ENCODE results near the gene BLOC1S4.

The BLOC1S4 gene

GRCh38 chr4:6702761-6703160 lies 13.2 kb upstream of the BLOC1S4 start:
- no peak overlapping the region for H3K4me3 ChIP-seq (ENCODE audit: low read depth in 1 of 2, low read length in 2 of 2)
- H3K27me3 ChIP-seq (ENCODE audit: control insufficient read depth in 1 of 2, insufficient read depth in 2 of 2, low read length in 2 of 2) = no peaks in the 10 kb centered on the region
- H3K36me3 ChIP-seq (ENCODE audit: control insufficient read depth in 1 of 2, insufficient read depth in 2 of 2, low read length in 2 of 2) = peaks cover 4 to 20% of the 10 kb centered on the region in 2 donors

GRCh38 chr4:6703786-6704185 lies 12.2 kb upstream of the BLOC1S4 start:
- no peak overlapping the region for H3K9ac ChIP-seq (ENCODE audit: low read depth in 1 of 2, low read length in 2 of 2)
- H3K27me3 ChIP-seq (ENCODE audit: control insufficient read depth in 1 of 2, insufficient read depth in 2 of 2, low read length in 2 of 2) = no peaks in the 10 kb centered on the region
- H3K4me1 ChIP-seq (ENCODE audit: control insufficient read depth in 1 of 2, insufficient read depth in 2 of 2, low read length in 2 of 2) = peaks cover 19 to 26% of the 10 kb centered on the region in 2 donors
- peaks cover 4 to 20% of the 10 kb centered on the region in 2 donors for H3K36me3 ChIP-seq (ENCODE audit: control insufficient read depth in 1 of 2, insufficient read depth in 2 of 2, low read length in 2 of 2)
- peaks cover 0 to 4% of the 10 kb centered on the region in 2 donors for H3K9me3 ChIP-seq (ENCODE audit: control insufficient read depth in 1 of 2, low read length in 2 of 2)
- H3K4me3 ChIP-seq (ENCODE audit: low read depth in 1 of 2, low read length in 2 of 2) = no peak overlapping the region
- H3K27ac ChIP-seq (ENCODE audit: low read depth, low read length) = no peak overlapping the region

More at GRCh38 chr4:6702761-6703160, 13.2 kb upstream of the BLOC1S4 start:
- Histone ChIP-seq H3K9ac (ENCODE audit: low read depth in 1 of 2, low read length in 2 of 2) (no peak overlapping the region), H3K27ac (ENCODE audit: low read depth, low read length) (no peak overlapping the region), H3K9me3 (ENCODE audit: control insufficient read depth in 1 of 2, low read length in 2 of 2) (peaks cover 0 to 4% of the 10 kb centered on the region in 2 donors), H3K4me1 (ENCODE audit: control insufficient read depth in 1 of 2, insufficient read depth in 2 of 2, low read length in 2 of 2) (peaks cover 10 to 20% of the 10 kb centered on the region in 2 donors)

- Histone ChIP-seq H3K36me3 (ENCODE audit: control insufficient read depth in 1 of 2, insufficient read depth in 2 of 2, low read length in 2 of 2) (peaks cover 4 to 16% of the 10 kb centered on the region in 2 donors), H3K4me3 (ENCODE audit: low read depth in 1 of 2, low read length in 2 of 2) (no peak overlapping the region), H3K9me3 (ENCODE audit: control insufficient read depth in 1 of 2, low read length in 2 of 2) (peaks cover 0 to 4% of the 10 kb centered on the region in 2 donors), H3K27ac (ENCODE audit: low read depth, low read length) (no peak overlapping the region), H3K27me3 (ENCODE audit: control insufficient read depth in 1 of 2, insufficient read depth in 2 of 2, low read length in 2 of 2) (no peaks in the 10 kb centered on the region), H3K9ac (ENCODE audit: low read depth in 1 of 2, low read length in 2 of 2) (no peak overlapping the region), H3K4me1 (ENCODE audit: control insufficient read depth in 1 of 2, insufficient read depth in 2 of 2, low read length in 2 of 2) (peaks cover 25 to 37% of the 10 kb centered on the region in 2 donors)
Measured at GRCh38 chr4:6705646-6706045, 10.3 kb upstream of the BLOC1S4 start.

DNA sequence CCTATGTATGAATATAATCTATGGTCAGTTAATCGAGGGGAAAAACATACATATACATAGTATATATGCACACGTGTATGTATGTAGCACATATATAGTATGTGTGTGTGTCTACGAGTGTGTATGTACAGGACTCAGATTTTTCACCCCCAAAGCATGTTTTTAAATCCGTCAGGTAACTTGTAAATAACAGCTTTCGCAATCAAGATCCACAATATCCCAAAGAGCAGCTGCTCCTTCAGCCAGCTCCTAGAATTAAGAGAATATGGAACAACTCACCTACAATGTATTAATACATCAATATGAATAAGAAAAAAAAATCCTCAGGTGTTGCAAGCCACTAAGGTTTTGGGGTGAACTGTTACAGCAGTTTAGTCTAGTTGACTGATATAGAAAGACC lies 9.8 kb upstream of the BLOC1S4 start:
- no peak overlapping the region for H3K27ac ChIP-seq (ENCODE audit: low read depth, low read length)

GRCh38 chr4:6709230-6710114 lies 6.5 kb upstream of the BLOC1S4 start, which contains the start of gene MRFAP1L1:
Gene MRFAP1L1, minus strand, starts transcription at chr4:6709865. Its CDS starts 236 bp downstream, at chr4:6709629.
- Histone ChIP-seq H3K27ac (ENCODE audit: low read depth, low read length) (peak within 1 kb of the TSS; percentile 71), H3K36me3 (ENCODE audit: control insufficient read depth in 1 of 2, insufficient read depth in 2 of 2, low read length in 2 of 2) (peaks cover 0 to 4% of the 10 kb centered on the region in 2 donors), H3K4me3 (ENCODE audit: low read depth in 1 of 2, low read length in 2 of 2) (peak within 1 kb of the TSS; percentile 88 to 96), H3K4me1 (ENCODE audit: control insufficient read depth in 1 of 2, insufficient read depth in 2 of 2, low read length in 2 of 2) (peaks cover 25 to 37% of the 10 kb centered on the region in 2 donors), H3K9me3 (ENCODE audit: control insufficient read depth in 1 of 2, low read length in 2 of 2) (no peaks in the 10 kb centered on the region), H3K9ac (ENCODE audit: low read depth in 1 of 2, low read length in 2 of 2) (peak within 1 kb of the TSS; percentile 90 to 98), H3K27me3 (ENCODE audit: control insufficient read depth in 1 of 2, insufficient read depth in 2 of 2, low read length in 2 of 2) (no peaks in the 10 kb centered on the region)

More for the DNA sequence above, 9.8 kb upstream of the BLOC1S4 start:
- Histone ChIP-seq H3K27me3 (ENCODE audit: control insufficient read depth in 1 of 2, insufficient read depth in 2 of 2, low read length in 2 of 2) (no peaks in the 10 kb centered on the region), H3K9ac (ENCODE audit: low read depth in 1 of 2, low read length in 2 of 2) (no peak overlapping the region), H3K36me3 (ENCODE audit: control insufficient read depth in 1 of 2, insufficient read depth in 2 of 2, low read length in 2 of 2) (peaks cover 4 to 16% of the 10 kb centered on the region in 2 donors), H3K4me1 (ENCODE audit: control insufficient read depth in 1 of 2, insufficient read depth in 2 of 2, low read length in 2 of 2) (peaks cover 25 to 37% of the 10 kb centered on the region in 2 donors), H3K4me3 (ENCODE audit: low read depth in 1 of 2, low read length in 2 of 2) (no peak overlapping the region), H3K9me3 (ENCODE audit: control insufficient read depth in 1 of 2, low read length in 2 of 2) (peaks cover 0 to 4% of the 10 kb centered on the region in 2 donors)

DNA sequence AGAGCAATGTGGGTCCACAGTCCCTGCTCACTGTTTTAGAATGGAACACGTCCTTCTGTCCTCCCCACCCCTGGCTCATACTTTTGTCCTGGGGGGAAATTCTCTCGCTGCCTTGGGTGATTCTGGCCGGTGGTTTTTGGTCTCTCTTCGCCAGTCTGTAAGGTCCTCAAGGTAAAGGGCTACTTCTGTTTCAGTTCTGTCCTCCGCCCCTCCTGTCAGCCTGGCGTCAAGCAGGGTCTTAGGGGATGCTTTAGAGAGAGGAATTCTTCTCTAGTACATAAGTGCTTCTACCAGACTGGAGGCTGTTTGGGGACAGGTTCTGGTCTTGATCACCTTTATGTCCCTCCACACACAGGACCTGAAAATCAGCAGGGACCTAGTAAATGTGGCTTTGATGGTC lies 5.7 kb upstream of the BLOC1S4 start:
- H3K4me1 ChIP-seq (ENCODE audit: control insufficient read depth in 1 of 2, insufficient read depth in 2 of 2, low read length in 2 of 2) = peaks cover 25 to 37% of the 10 kb centered on the region in 2 donors
- H3K27me3 ChIP-seq (ENCODE audit: control insufficient read depth in 1 of 2, insufficient read depth in 2 of 2, low read length in 2 of 2) = no peaks in the 10 kb centered on the region
- peaks cover 0 to 4% of the 10 kb centered on the region in 2 donors for H3K36me3 ChIP-seq (ENCODE audit: control insufficient read depth in 1 of 2, insufficient read depth in 2 of 2, low read length in 2 of 2)
- H3K9ac ChIP-seq (ENCODE audit: low read depth in 1 of 2, low read length in 2 of 2) = peak overlapping the region; percentile 68 to 85
- no peak overlapping the region for H3K27ac ChIP-seq (ENCODE audit: low read depth, low read length)
- no peaks in the 10 kb centered on the region for H3K9me3 ChIP-seq (ENCODE audit: control insufficient read depth in 1 of 2, low read length in 2 of 2)
- peak overlapping the region; percentile 88 to 96 for H3K4me3 ChIP-seq (ENCODE audit: low read depth in 1 of 2, low read length in 2 of 2)

- H3K36me3 ChIP-seq (ENCODE audit: control insufficient read depth in 1 of 2, insufficient read depth in 2 of 2, low read length in 2 of 2) = peaks cover 0 to 4% of the 10 kb centered on the region in 2 donors
- no peaks in the 10 kb centered on the region for H3K27me3 ChIP-seq (ENCODE audit: control insufficient read depth in 1 of 2, insufficient read depth in 2 of 2, low read length in 2 of 2)
- H3K9ac ChIP-seq (ENCODE audit: low read depth in 1 of 2, low read length in 2 of 2) = no peak overlapping the region
- no peaks in the 10 kb centered on the region for H3K9me3 ChIP-seq (ENCODE audit: control insufficient read depth in 1 of 2, low read length in 2 of 2)
- H3K27ac ChIP-seq (ENCODE audit: low read depth, low read length) = no peak overlapping the region
- H3K4me1 ChIP-seq (ENCODE audit: control insufficient read depth in 1 of 2, insufficient read depth in 2 of 2, low read length in 2 of 2) = peaks cover 25 to 40% of the 10 kb centered on the region in 2 donors
- no peak overlapping the region for H3K4me3 ChIP-seq (ENCODE audit: low read depth in 1 of 2, low read length in 2 of 2)
Measured at GRCh38 chr4:6710996-6711395, 5.0 kb upstream of the BLOC1S4 start.

DNA sequence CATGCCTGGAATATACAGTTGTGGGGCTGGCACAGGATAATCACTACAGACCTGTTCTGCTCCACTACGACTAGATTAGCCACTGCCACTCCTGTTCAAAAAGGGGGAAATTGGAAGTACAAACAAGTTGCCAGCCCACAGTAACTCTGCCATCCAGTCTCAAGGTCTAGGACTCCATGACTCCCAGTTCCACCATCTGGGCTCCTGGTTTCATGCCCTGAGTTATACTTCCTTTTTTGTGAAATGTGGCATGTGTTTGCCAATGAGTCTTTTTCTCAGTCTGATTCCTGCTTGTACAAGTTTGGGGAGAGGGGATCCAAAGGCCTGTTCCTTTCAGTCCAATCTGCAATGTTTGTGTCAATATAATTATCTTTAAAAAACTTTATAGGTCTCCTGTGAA lies 1.0 kb upstream of the BLOC1S4 start:
- no peak overlapping the region for H3K27ac ChIP-seq (ENCODE audit: low read depth, low read length)
- no peak overlapping the region for H3K9ac ChIP-seq (ENCODE audit: low read depth in 1 of 2, low read length in 2 of 2)
- H3K4me1 ChIP-seq (ENCODE audit: control insufficient read depth in 1 of 2, insufficient read depth in 2 of 2, low read length in 2 of 2) = peaks cover 6 to 23% of the 10 kb centered on the region in 2 donors
- H3K36me3 ChIP-seq (ENCODE audit: control insufficient read depth in 1 of 2, insufficient read depth in 2 of 2, low read length in 2 of 2) = no peaks in the 10 kb centered on the region
- H3K9me3 ChIP-seq (ENCODE audit: control insufficient read depth in 1 of 2, low read length in 2 of 2) = no peaks in the 10 kb centered on the region
- no peaks in the 10 kb centered on the region for H3K27me3 ChIP-seq (ENCODE audit: control insufficient read depth in 1 of 2, insufficient read depth in 2 of 2, low read length in 2 of 2)
- no peak overlapping the region for H3K4me3 ChIP-seq (ENCODE audit: low read depth in 1 of 2, low read length in 2 of 2)

DNA sequence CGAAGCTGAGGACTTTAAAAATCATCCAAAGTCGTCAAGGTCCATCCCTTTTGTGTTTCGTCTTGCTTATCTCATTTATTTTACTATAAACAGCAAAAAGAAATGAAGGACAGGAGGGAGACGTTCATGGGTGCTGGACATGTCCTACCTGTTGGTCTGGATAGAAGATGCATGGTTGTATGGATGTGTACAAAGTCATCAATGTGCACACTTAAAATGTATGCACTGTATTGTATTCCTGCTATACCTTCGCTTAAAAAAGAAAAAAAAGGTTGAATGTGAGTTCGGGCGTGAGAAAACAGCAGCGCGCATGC lies 313 bp upstream of the BLOC1S4 start:
- Histone ChIP-seq H3K4me3 (ENCODE audit: low read depth in 1 of 2, low read length in 2 of 2) (peak overlapping the region; percentile 97 to 98), H3K9ac (ENCODE audit: low read depth in 1 of 2, low read length in 2 of 2) (peak overlapping the region; percentile 16 to 87), H3K4me1 (ENCODE audit: control insufficient read depth in 1 of 2, insufficient read depth in 2 of 2, low read length in 2 of 2) (peaks cover 4 to 23% of the 10 kb centered on the region in 2 donors), H3K36me3 (ENCODE audit: control insufficient read depth in 1 of 2, insufficient read depth in 2 of 2, low read length in 2 of 2) (no peaks in the 10 kb centered on the region), H3K27me3 (ENCODE audit: control insufficient read depth in 1 of 2, insufficient read depth in 2 of 2, low read length in 2 of 2) (no peaks in the 10 kb centered on the region), H3K27ac (ENCODE audit: low read depth, low read length) (no peak overlapping the region), H3K9me3 (ENCODE audit: control insufficient read depth in 1 of 2, low read length in 2 of 2) (no peaks in the 10 kb centered on the region)

- Histone ChIP-seq H3K4me1 (ENCODE audit: control insufficient read depth in 1 of 2, insufficient read depth in 2 of 2, low read length in 2 of 2) (peaks cover 4 to 23% of the 10 kb centered on the region in 2 donors), H3K36me3 (ENCODE audit: control insufficient read depth in 1 of 2, insufficient read depth in 2 of 2, low read length in 2 of 2) (no peaks in the 10 kb centered on the region), H3K4me3 (ENCODE audit: low read depth in 1 of 2, low read length in 2 of 2) (peak overlapping the region; percentile 97 to 98), H3K9me3 (ENCODE audit: control insufficient read depth in 1 of 2, low read length in 2 of 2) (no peaks in the 10 kb centered on the region), H3K27ac (ENCODE audit: low read depth, low read length) (peak overlapping the region; percentile 82), H3K9ac (ENCODE audit: low read depth in 1 of 2, low read length in 2 of 2) (peak overlapping the region; percentile 87 to 94), H3K27me3 (ENCODE audit: control insufficient read depth in 1 of 2, insufficient read depth in 2 of 2, low read length in 2 of 2) (no peaks in the 10 kb centered on the region)
Measured at GRCh38 chr4:6716958-6717655, 1.1 kb downstream of the BLOC1S4 start.
